ENCODE measurements around the gene DNASE1L3.

- TF ChIP-seq EZH2 (IDR thresholded peaks at IDR 0.05; ENCODE audit: borderline replicate concordance, low read depth, low read length, severe bottlenecking) = no peak
- TF ChIP-seq CTCF (IDR thresholded peaks at IDR 0.05; ENCODE audit: extremely low read depth in 1 of 2, insufficient read depth in 1 of 2, low read depth in 1 of 2, low read length in 2 of 2) = no peak
- TF ChIP-seq POLR2A (IDR thresholded peaks at IDR 0.05; ENCODE audit: low read depth, low read length) = no peak
- no peak for TF ChIP-seq POLR2AphosphoS5 (IDR thresholded peaks at IDR 0.05; ENCODE audit: insufficient read depth, low read depth, low read length)
These were observed 45.7 kb upstream of the DNASE1L3 start for GRCh38 chr3:58256511-58256910.

Data from endothelial cell of umbilical vein (primary cell).